Type B pancreatic cell (in vitro differentiated cells): ENCODE data around the gene RGCC. TPM values are rescaled to one million over a fixed set of nuclear protein-coding genes. Genes with fewer than 3 reads are reported as not detected.

Experiments used
- DNase-seq: peaks from one replicate; pipeline ENCODE4 v3.0.0; 2021; ENCODE audit warnings: mixed read lengths; ENCODE audit not compliant: unreplicated experiment; ENCODE audit errors: extremely low spot score
- H3K27ac Mint-ChIP-seq: 2 replicates; pipeline ENCODE4 v1.8.0; 2021; ENCODE audit warnings: mild to moderate bottlenecking, mixed read lengths
- H3K27me3 Mint-ChIP-seq: 2 replicates; pipeline ENCODE4 v1.8.0; 2021; ENCODE audit warnings: mixed read lengths
- H3K36me3 Mint-ChIP-seq: 2 replicates; pipeline ENCODE4 v1.8.0; 2021; ENCODE audit warnings: mixed read lengths
- H3K4me1 Mint-ChIP-seq: one replicate; pipeline ENCODE4 v1.8.0; 2021; ENCODE audit warnings: mixed read lengths; ENCODE audit not compliant: unreplicated experiment
- H3K4me3 Mint-ChIP-seq: 2 replicates; pipeline ENCODE4 v1.8.0; 2021; ENCODE audit warnings: mild to moderate bottlenecking, mixed read lengths
- H3K9me3 Mint-ChIP-seq: 2 replicates; pipeline ENCODE4 v1.8.0; 2021; ENCODE audit warnings: mixed read lengths
- CTCF ChIP-seq: fragments of 200-600 bp; sonication (generic); conservative IDR thresholded peaks from 2 replicates; pipeline ENCODE4 v1.5.0; 2021; ENCODE audit warnings: antibody characterized with exemption, mild to moderate bottlenecking
- total RNA-seq: library from RNA; stranded (reverse); gene quantifications from 2 replicates; pipeline ENCODE4 v1.2.1, GENCODE V29; 2021; ENCODE audit warnings: low replicate concordance

Gene RGCC
- total RNA-seq, 1 donor from 2014 or later = 2.7 TPM

GRCh38 chr13:41465241-41465847 lies 8.0 kb downstream of the RGCC start:
- no peak overlapping the region for H3K27ac Mint-ChIP-seq
- H3K27me3 Mint-ChIP-seq = peaks cover 56% of the 10 kb centered on the region
- no peak for DNase-seq
- H3K36me3 Mint-ChIP-seq = peaks cover 9% of the 10 kb centered on the region
- H3K4me1 Mint-ChIP-seq = no peaks in the 10 kb centered on the region
- no peak for TF ChIP-seq CTCF
- no peak overlapping the region for H3K4me3 Mint-ChIP-seq
- H3K9me3 Mint-ChIP-seq = no peaks in the 10 kb centered on the region

- Mint-ChIP-seq H3K4me3 (no peak overlapping the region), H3K9me3 (no peaks in the 10 kb centered on the region), H3K27ac (no peak overlapping the region), H3K27me3 (peaks cover 50% of the 10 kb centered on the region), H3K36me3 (peaks cover 9% of the 10 kb centered on the region), H3K4me1 (no peaks in the 10 kb centered on the region)
- DNase-seq = no peak
- TF ChIP-seq CTCF = no peak
Measured at GRCh38 chr13:41465898-41466320, 8.6 kb downstream of the RGCC start.

GRCh38 chr13:41467425-41467945 lies 10.1 kb downstream of the RGCC start:
- DNase-seq = no peak
- no peaks in the 10 kb centered on the region for H3K9me3 Mint-ChIP-seq
- H3K27me3 Mint-ChIP-seq = peaks cover 38% of the 10 kb centered on the region
- H3K4me3 Mint-ChIP-seq = no peak overlapping the region
- H3K27ac Mint-ChIP-seq = no peak overlapping the region
- peaks cover 9% of the 10 kb centered on the region for H3K36me3 Mint-ChIP-seq
- TF ChIP-seq CTCF = no peak
- H3K4me1 Mint-ChIP-seq = no peaks in the 10 kb centered on the region

- peaks cover 9% of the 10 kb centered on the region for H3K36me3 Mint-ChIP-seq
- TF ChIP-seq CTCF = no peak
- no peaks in the 10 kb centered on the region for H3K4me1 Mint-ChIP-seq
- H3K4me3 Mint-ChIP-seq = no peak overlapping the region
- no peak for DNase-seq
- H3K27me3 Mint-ChIP-seq = peaks cover 28% of the 10 kb centered on the region
- no peaks in the 10 kb centered on the region for H3K9me3 Mint-ChIP-seq
- no peak overlapping the region for H3K27ac Mint-ChIP-seq
Measured at GRCh38 chr13:41468631-41469030, 11.3 kb downstream of the RGCC start.

GRCh38 chr13:41470196-41470595 lies 12.8 kb downstream of the RGCC start:
- no peak for DNase-seq
- Mint-ChIP-seq H3K27me3 (peaks cover 24% of the 10 kb centered on the region), H3K4me1 (no peaks in the 10 kb centered on the region), H3K4me3 (no peak overlapping the region), H3K27ac (no peak overlapping the region), H3K9me3 (no peaks in the 10 kb centered on the region), H3K36me3 (peaks cover 9% of the 10 kb centered on the region)
- no peak for TF ChIP-seq CTCF
